Small intestine (tissue), 7 donors: Measurements from ENCODE around the gene GLE1. TPM values are rescaled to one million over a fixed set of nuclear protein-coding genes. Genes with fewer than 3 reads are reported as not detected.
"Not testable (repeated sequence)": the region's sequence is repeated elsewhere in the genome, so short reads cannot be mapped to it uniquely, and the experiment has no call there.

Experiments
- DNase-seq, 2 donors: peaks; one replicate each; pipeline versions ENCODE4 v3.0.0 to v3.0.0-alpha.2; 2013
- FAIRE-seq: peaks from 2 replicates; lab custom pipeline; 2012; peaks lifted over from hg19 to GRCh38; lab: Jason Lieb, UNC
- H3K27ac ChIP-seq, 3 donors: one replicate each; pipeline ENCODE4 v1.5.1; 2013; ENCODE audit warnings: low read length in 2 of 3, mild to moderate bottlenecking in 2 of 3, control low read depth in 1 of 3, inconsistent platforms in 1 of 3, low read depth in 1 of 3, moderate library complexity in 1 of 3
- H3K27me3 ChIP-seq, 3 donors: one replicate each; pipeline ENCODE4 v1.6.1; 2013; ENCODE audit warnings: low read length in 3 of 3, inconsistent platforms in 1 of 3; ENCODE audit not compliant: control insufficient read depth in 3 of 3, insufficient read depth in 3 of 3
- H3K36me3 ChIP-seq, 3 donors: one replicate each; pipeline ENCODE4 v1.6.1; 2013; ENCODE audit warnings: low read length in 3 of 3, inconsistent platforms in 1 of 3, low read depth in 1 of 3, mild to moderate bottlenecking in 1 of 3, moderate library complexity in 1 of 3; ENCODE audit not compliant: control insufficient read depth in 3 of 3, insufficient read depth in 2 of 3
- H3K4me1 ChIP-seq, 3 donors: one replicate each; pipeline ENCODE4 v1.6.1; 2013; ENCODE audit warnings: low read length in 2 of 3, inconsistent platforms in 1 of 3, low read depth in 1 of 3, mild to moderate bottlenecking in 1 of 3, moderate library complexity in 1 of 3; ENCODE audit not compliant: control insufficient read depth in 3 of 3, insufficient read depth in 2 of 3
- H3K4me3 ChIP-seq, 3 donors: one replicate each; pipeline ENCODE4 v1.5.1; 2013; ENCODE audit warnings: low read length in 3 of 3, control low read depth in 1 of 3, inconsistent platforms in 1 of 3, low read depth in 1 of 3, mild to moderate bottlenecking in 1 of 3, moderate library complexity in 1 of 3
- H3K9me3 ChIP-seq, 2 donors: one replicate each; pipeline ENCODE4 v1.6.1; 2013; ENCODE audit warnings: low read depth in 1 of 2, low read length in 1 of 2; ENCODE audit not compliant: control insufficient read depth in 2 of 2, insufficient read depth in 1 of 2
- WGBS, 3 donors: extraction: QIAGEN DNeasy Blood & Tissue Kit; methylation state at CpG; one replicate each; pipeline ENCODE4 v1.1.7; 2013; 5-methylcytosine and 5-hydroxymethylcytosine counted together
- polyA plus RNA-seq, 4 donors: library from polyadenylated mRNA; stranded (reverse) in 3 of 4; unstranded in 1 of 4; fragments of 200-250 nt in 3 of 4; fragments of 120-200 nt in 1 of 4; gene quantifications; one replicate each; pipeline versions ENCODE4 v1.2.1 to v1.2.3, GENCODE V29; 2013
- donor health status: healthy with polysubstance abuse.
- donor health status: control.
- donor health status: control.
- donor health status: Bipolar disorder and iron deficiency.
- donor health status: healthy.

Gene GLE1
- polyA plus RNA-seq, 4 donors, result 17.8 to 31.3 (median 21.1) TPM

GRCh38 chr9:128499920-128500319, 4.6 kb upstream of the GLE1 start:
- Histone ChIP-seq H3K4me1 (peaks cover 0 to 17% (median 3%) of the 10 kb centered on the region in 3 donors), H3K36me3 (peaks cover 0 to 48% (median 7%) of the 10 kb centered on the region in 3 donors), H3K27me3 (no peaks in the 10 kb centered on the region), H3K4me3 (no peak overlapping the region), H3K27ac (no peak overlapping the region), H3K9me3 (no peaks in the 10 kb centered on the region)
- WGBS, 3 donors, result 95 to 97% (median 96%) methylated on average over 15 of the region's 15 CpGs
- no peak for DNase-seq
- no peak for FAIRE-seq

DNA sequence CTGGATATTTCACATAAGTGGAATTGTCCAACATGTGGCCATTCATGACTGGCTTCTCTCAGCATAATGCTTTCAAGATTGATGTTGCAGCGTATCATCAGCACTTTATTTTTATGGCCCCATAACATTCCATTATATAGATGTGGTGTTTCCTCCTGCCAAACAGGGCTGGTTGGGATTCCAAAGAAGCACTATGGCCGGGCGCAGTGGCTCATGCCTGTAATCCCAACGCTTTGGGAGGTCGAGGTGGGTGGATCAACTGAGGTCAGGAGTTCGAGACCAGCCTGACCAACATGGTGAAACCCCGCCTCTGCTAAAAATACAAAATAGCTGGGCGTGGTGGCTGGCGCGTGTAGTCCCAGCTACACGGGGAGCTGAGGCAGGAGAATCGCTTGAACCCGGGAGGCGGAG, 1.1 kb upstream of the GLE1 start:
- peak; percentile 19 to 27 for DNase-seq
- H3K9me3 ChIP-seq, FAIRE-seq, H3K27ac ChIP-seq, H3K4me1 ChIP-seq, H3K27me3 ChIP-seq: not testable (repeated sequence)
- peak overlapping the region in 1 of 3 donors; percentile 97 for H3K4me3 ChIP-seq
- H3K36me3 ChIP-seq, result peaks cover 0 to 26% (median 7%) of the 10 kb centered on the region in 3 donors
- 15 to 46% (median 41%) methylated on average over 14 of the region's 14 CpGs for WGBS, 3 donors

- 4 to 19% (median 14%) methylated on average over 11 of the region's 11 CpGs for WGBS, 3 donors
- peak overlapping the region in 1 of 3 donors; percentile 84 for H3K27ac ChIP-seq
- FAIRE-seq (no peak), DNase-seq (peak; percentile 29 to 33)
- no peaks in the 10 kb centered on the region for H3K9me3 ChIP-seq
- peaks cover 0 to 9% (median 8%) of the 10 kb centered on the region in 3 donors for H3K4me1 ChIP-seq
- no peaks in the 10 kb centered on the region for H3K27me3 ChIP-seq
- peaks cover 2 to 23% (median 7%) of the 10 kb centered on the region in 3 donors for H3K36me3 ChIP-seq
- H3K4me3 ChIP-seq, result peak overlapping the region in 2 of 3 donors; percentile 74 to 97
These were observed 649 bp upstream of the GLE1 start for GRCh38 chr9:128503870-128504269.

DNA sequence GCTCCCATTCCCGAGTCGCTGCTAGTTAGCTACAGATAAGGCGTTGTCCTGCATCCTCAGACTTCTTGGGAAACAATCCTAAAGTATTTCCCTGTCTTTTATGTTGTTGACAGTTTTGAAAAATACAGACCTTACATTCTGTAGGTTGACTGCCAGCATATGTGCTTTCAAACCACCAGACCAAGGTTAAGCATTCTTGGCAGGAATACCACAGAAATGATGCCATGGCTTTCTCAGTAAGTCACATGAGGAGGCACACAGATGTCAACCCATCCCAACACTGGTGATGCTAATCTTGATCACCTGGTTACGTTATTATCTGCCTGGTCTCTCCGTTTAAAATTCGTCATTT, 871 bp downstream of the GLE1 start:
- FAIRE-seq, result no peak

GRCh38 chr9:128505906-128506305, 1.4 kb downstream of the GLE1 start:
- not testable (repeated sequence) for FAIRE-seq, H3K9me3 ChIP-seq, DNase-seq, H3K27me3 ChIP-seq, H3K27ac ChIP-seq, H3K4me1 ChIP-seq
- 86 to 91% (median 90%) methylated on average over 12 of the region's 12 CpGs for WGBS, 3 donors
- Histone ChIP-seq H3K36me3 (peaks cover 4 to 25% (median 10%) of the 10 kb centered on the region in 3 donors), H3K4me3 (peak overlapping the region in 1 of 3 donors; percentile 74)

More for the DNA sequence above, 871 bp downstream of the GLE1 start:
- Histone ChIP-seq H3K27me3 (no peaks in the 10 kb centered on the region), H3K4me1 (peaks cover 0 to 9% (median 8%) of the 10 kb centered on the region in 3 donors), H3K4me3 (peak overlapping the region; percentile 74 to 97 (median 81)), H3K9me3 (no peaks in the 10 kb centered on the region), H3K36me3 (peaks cover 4 to 20% (median 8%) of the 10 kb centered on the region in 3 donors), H3K27ac (peak overlapping the region in 2 of 3 donors; percentile 84 to 97)
- 12 to 24% (median 17%) methylated on average over 6 of the region's 6 CpGs for WGBS, 3 donors
- DNase-seq, result no peak

DNA sequence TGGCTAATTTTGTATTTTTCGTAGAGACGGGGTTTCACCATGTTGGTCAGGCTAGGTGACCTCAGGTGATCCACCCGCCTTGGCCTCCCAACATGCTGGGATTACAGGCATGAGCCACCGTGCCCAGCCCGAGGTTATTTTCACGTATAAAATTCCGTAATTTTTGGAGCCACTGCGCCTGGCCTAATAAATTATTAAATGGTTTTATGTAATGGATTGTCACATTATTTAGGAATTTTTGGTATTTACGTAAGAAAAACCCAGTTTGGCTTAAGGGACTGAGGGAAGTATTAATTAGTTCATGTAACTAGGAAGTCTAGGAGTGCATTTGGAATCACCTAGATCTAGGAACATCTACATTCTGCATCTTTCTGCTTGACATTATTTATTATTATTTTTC, 8.3 kb downstream of the GLE1 start:
- 96 to 99% (median 97%) methylated on average over 9 of the region's 9 CpGs for WGBS, 3 donors
- Histone ChIP-seq H3K4me1 (no peaks in the 10 kb centered on the region), H3K4me3 (no peak overlapping the region), H3K27me3 (no peaks in the 10 kb centered on the region), H3K27ac (no peak overlapping the region), H3K9me3 (no peaks in the 10 kb centered on the region), H3K36me3 (peaks cover 8 to 59% (median 21%) of the 10 kb centered on the region in 3 donors)
- FAIRE-seq (no peak), DNase-seq (no peak)

GRCh38 chr9:128521956-128522355, 17.4 kb downstream of the GLE1 start:
- FAIRE-seq (no peak), DNase-seq (no peak)
- Histone ChIP-seq H3K27me3 (no peaks in the 10 kb centered on the region), H3K27ac (no peak overlapping the region), H3K9me3 (no peaks in the 10 kb centered on the region), H3K36me3 (peaks cover 10 to 65% (median 19%) of the 10 kb centered on the region in 3 donors), H3K4me3 (no peak overlapping the region), H3K4me1 (no peaks in the 10 kb centered on the region)
- WGBS, 3 donors, result 88 to 98% (median 96%) methylated on average over 6 of the region's 6 CpGs

DNA sequence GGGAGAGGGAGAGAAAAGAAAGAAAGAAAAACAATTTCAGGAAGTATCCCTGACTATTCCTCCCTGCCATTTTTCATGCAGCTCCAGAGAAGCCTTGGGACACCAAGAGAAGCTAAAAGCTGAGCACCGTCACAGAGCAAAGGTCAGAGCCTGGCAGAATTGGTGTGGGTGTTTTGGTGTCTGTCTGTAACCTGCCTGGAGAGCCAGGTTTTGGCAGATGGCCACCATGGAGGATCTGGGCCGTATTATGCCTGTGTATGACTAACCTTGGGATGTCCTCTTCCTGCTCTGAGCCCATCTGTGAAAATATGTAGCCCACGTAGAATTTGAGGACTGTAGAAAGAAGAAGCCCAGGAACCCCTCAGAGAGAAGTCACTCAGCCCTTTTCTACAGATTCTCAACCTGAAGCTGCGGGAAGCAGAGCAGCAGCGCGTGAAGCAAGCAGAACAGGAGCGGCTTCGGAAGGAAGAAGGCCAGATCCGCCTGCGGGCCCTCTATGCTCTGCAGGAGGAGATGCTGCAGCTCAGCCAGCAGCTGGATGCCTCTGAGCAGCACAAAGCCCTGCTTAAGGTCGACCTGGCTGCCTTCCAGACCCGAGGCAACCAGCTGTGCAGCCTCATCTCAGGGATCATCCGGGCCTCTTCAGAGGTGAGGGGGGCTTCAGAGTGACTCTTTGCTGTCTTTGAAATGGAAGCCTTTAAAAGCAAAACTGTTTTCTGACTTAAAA, 18.8 kb downstream of the GLE1 start:
- FAIRE-seq, result no peak
- Histone ChIP-seq H3K27ac (peak overlapping the region in 1 of 3 donors; percentile 11), H3K27me3 (no peaks in the 10 kb centered on the region), H3K4me1 (no peaks in the 10 kb centered on the region), H3K4me3 (no peak overlapping the region), H3K36me3 (peaks cover 13 to 67% (median 22%) of the 10 kb centered on the region in 3 donors), H3K9me3 (no peaks in the 10 kb centered on the region)
- DNase-seq, result peak in 1 of 2 donors; percentile 16
- WGBS, 3 donors, result 56 to 62% (median 61%) methylated on average over 13 of the region's 13 CpGs
